ENCODE measurements around the gene CDKAL1. TPM values are rescaled to one million over a fixed set of nuclear protein-coding genes. Genes with fewer than 3 reads are reported as not detected.
"Not testable (repeated sequence)": the region's sequence is repeated elsewhere in the genome, so short reads cannot be mapped to it uniquely, and the experiment has no call there.

The CDKAL1 gene
- total RNA-seq, 1 donor from 2014 or later: 39.6 TPM

- peaks cover 7% of the 10 kb centered on the region for H3K36me3 Mint-ChIP-seq
- no peaks in the 10 kb centered on the region for H3K36me3 ChIP-seq
- no peak overlapping the region for H2AFZ ChIP-seq (replicated peaks)
- no peak overlapping the region for H3K27ac ChIP-seq
- H3K4me3 Mint-ChIP-seq: no peak overlapping the region
- no peak overlapping the region for H3K27ac Mint-ChIP-seq
- H3K27me3 Mint-ChIP-seq (ENCODE audit: insufficient read depth, low read depth): peaks cover under 1% of the 10 kb centered on the region
- H3K9me3 ChIP-seq (ENCODE audit: low read depth): no peaks in the 10 kb centered on the region
- DNase-seq (ENCODE audit: low spot score): no peak
- H3K9me3 Mint-ChIP-seq: no peaks in the 10 kb centered on the region
- TF ChIP-seq EZH2 (IDR thresholded peaks at IDR 0.05) (no peak), CTCF (IDR thresholded peaks at IDR 0.05) (no peak), EZH2phosphoT487 (IDR thresholded peaks at IDR 0.05) (no peak)
- H3K27me3 ChIP-seq: no peaks in the 10 kb centered on the region
- no peak overlapping the region for H3K4me2 ChIP-seq
- H3K9ac ChIP-seq: no peak overlapping the region
- peaks cover 5% of the 10 kb centered on the region for H3F3A ChIP-seq (ENCODE audit: low read depth)
- no peak overlapping the region for H3K4me3 ChIP-seq
- H3K4me1 Mint-ChIP-seq: peaks cover 11% of the 10 kb centered on the region
- no peaks in the 10 kb centered on the region for H4K20me1 ChIP-seq (ENCODE audit: low read depth)
- H3K4me1 ChIP-seq: peaks cover 18% of the 10 kb centered on the region
- H3K79me2 ChIP-seq (ENCODE audit: low read depth): peaks cover 15% of the 10 kb centered on the region
Measured at GRCh38 chr6:20608905-20609304, 74.6 kb downstream of the CDKAL1 start.

GRCh38 chr6:20609924-20610323, 75.7 kb downstream of the CDKAL1 start:
- not testable (repeated sequence) for H3K9me3 ChIP-seq (ENCODE audit: low read depth); H3K9me3 Mint-ChIP-seq; H3K36me3 ChIP-seq; H3K27ac ChIP-seq; H2AFZ ChIP-seq (replicated peaks); H3K27me3 Mint-ChIP-seq (ENCODE audit: insufficient read depth, low read depth); H3F3A ChIP-seq (ENCODE audit: low read depth); H3K4me2 ChIP-seq; H4K20me1 ChIP-seq (ENCODE audit: low read depth); H3K4me3 ChIP-seq; DNase-seq (ENCODE audit: low spot score); H3K27ac Mint-ChIP-seq; H3K36me3 Mint-ChIP-seq; H3K4me3 Mint-ChIP-seq; H3K9ac ChIP-seq; H3K27me3 ChIP-seq
- peaks cover 11% of the 10 kb centered on the region for H3K4me1 Mint-ChIP-seq
- H3K4me1 ChIP-seq: peaks cover 18% of the 10 kb centered on the region
- H3K79me2 ChIP-seq (ENCODE audit: low read depth): peaks cover 20% of the 10 kb centered on the region

GRCh38 chr6:20610636-20611370, 76.5 kb downstream of the CDKAL1 start:
- Histone ChIP-seq H3K27me3 (no peaks in the 10 kb centered on the region), H3K36me3 (no peaks in the 10 kb centered on the region), H3K4me3 (no peak overlapping the region), H3F3A (ENCODE audit: low read depth) (peaks cover 5% of the 10 kb centered on the region), H3K9ac (no peak overlapping the region), H3K4me2 (no peak overlapping the region), H3K79me2 (ENCODE audit: low read depth) (peaks cover 20% of the 10 kb centered on the region), H4K20me1 (ENCODE audit: low read depth) (no peaks in the 10 kb centered on the region), H2AFZ (replicated peaks) (no peak overlapping the region), H3K27ac (no peak overlapping the region), H3K9me3 (ENCODE audit: low read depth) (no peaks in the 10 kb centered on the region), H3K4me1 (peaks cover 15% of the 10 kb centered on the region)
- TF ChIP-seq EZH2phosphoT487 (IDR thresholded peaks at IDR 0.05) (no peak), EZH2 (IDR thresholded peaks at IDR 0.05) (no peak), CTCF (IDR thresholded peaks at IDR 0.05) (no peak)
- peaks cover 10% of the 10 kb centered on the region for H3K4me1 Mint-ChIP-seq
- no peak overlapping the region for H3K4me3 Mint-ChIP-seq
- H3K9me3 Mint-ChIP-seq: no peaks in the 10 kb centered on the region
- H3K27me3 Mint-ChIP-seq (ENCODE audit: insufficient read depth, low read depth): no peaks in the 10 kb centered on the region
- DNase-seq (ENCODE audit: low spot score): no peak
- H3K36me3 Mint-ChIP-seq: peaks cover 7% of the 10 kb centered on the region
- H3K27ac Mint-ChIP-seq: no peak overlapping the region

- H3K9ac ChIP-seq; H3F3A ChIP-seq (ENCODE audit: low read depth); H3K4me3 ChIP-seq; H3K27me3 ChIP-seq; H3K9me3 ChIP-seq (ENCODE audit: low read depth); H3K27ac ChIP-seq; H3K9me3 Mint-ChIP-seq; H3K4me1 Mint-ChIP-seq; H3K36me3 Mint-ChIP-seq; H3K27ac Mint-ChIP-seq; H3K4me3 Mint-ChIP-seq; H2AFZ ChIP-seq (replicated peaks); H3K4me2 ChIP-seq; H3K36me3 ChIP-seq; DNase-seq (ENCODE audit: low spot score); H3K27me3 Mint-ChIP-seq (ENCODE audit: insufficient read depth, low read depth); H4K20me1 ChIP-seq (ENCODE audit: low read depth); H3K4me1 ChIP-seq: not testable (repeated sequence)
- H3K79me2 ChIP-seq (ENCODE audit: low read depth): peaks cover 14% of the 10 kb centered on the region
Measured at GRCh38 chr6:20617537-20617936, 83.3 kb downstream of the CDKAL1 start.

Measured in neural progenitor cell (in vitro differentiated cells).